Subcutaneous abdominal adipose tissue (tissue), 5 donors: Measurements from ENCODE around the gene CSF1.

Source experiments
- H3K27ac ChIP-seq: one replicate; pipeline ENCODE4 v1.7.0; 2013; ENCODE audit warnings: low read depth, mild to moderate bottlenecking, inconsistent platforms, low read length, moderate library complexity
- H3K27me3 ChIP-seq, 5 donors: one replicate each; pipeline ENCODE4 v1.7.0; 2013; ENCODE audit warnings: low read length in 5 of 5, inconsistent platforms in 1 of 5; ENCODE audit not compliant: control insufficient read depth in 5 of 5, insufficient read depth in 4 of 5
- H3K36me3 ChIP-seq, 5 donors: one replicate each; pipeline ENCODE4 v1.7.0; 2013; ENCODE audit warnings: low read length in 5 of 5; ENCODE audit not compliant: control insufficient read depth in 5 of 5, insufficient read depth in 5 of 5
- H3K4me1 ChIP-seq, 5 donors: one replicate each; pipeline ENCODE4 v1.7.0; 2013; ENCODE audit warnings: low read length in 5 of 5, mild to moderate bottlenecking in 3 of 5, moderate library complexity in 1 of 5; ENCODE audit not compliant: control insufficient read depth in 5 of 5, insufficient read depth in 5 of 5
- H3K4me3 ChIP-seq, 5 donors: one replicate each; pipeline ENCODE4 v1.7.0; 2013; ENCODE audit warnings: low read length in 5 of 5, low read depth in 1 of 5
- H3K9ac ChIP-seq, 5 donors: one replicate each; pipeline ENCODE4 v1.7.0; 2013; ENCODE audit warnings: low read length in 5 of 5, mild to moderate bottlenecking in 4 of 5, moderate library complexity in 3 of 5
- H3K9me3 ChIP-seq, 5 donors: one replicate each; pipeline ENCODE4 v1.7.0; 2013; ENCODE audit warnings: low read length in 5 of 5; ENCODE audit not compliant: control insufficient read depth in 5 of 5
- donor health status: healthy.
- donor health status: healthy.
- donor health status: healthy.
- donor health status: healthy.
- donor health status: healthy.

Gene CSF1

DNA sequence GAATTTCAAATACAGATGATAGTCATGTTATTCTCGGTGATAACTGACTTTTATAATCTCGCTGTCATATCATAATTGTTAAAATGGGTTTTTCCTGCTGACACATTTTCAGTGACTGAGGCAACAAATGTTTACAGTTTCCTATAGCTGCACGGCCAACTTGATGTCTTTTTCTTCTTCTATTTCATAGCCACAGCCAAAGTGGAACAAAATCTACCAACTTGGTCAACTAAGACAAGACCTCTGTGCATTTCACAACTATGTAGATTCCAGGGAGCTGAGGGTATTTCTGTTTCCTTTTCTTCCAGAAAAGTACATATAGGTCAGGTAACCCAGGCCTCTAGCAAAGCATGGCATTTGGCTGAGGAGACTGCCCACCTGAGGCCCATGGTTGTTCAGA lies 63.5 kb downstream of the CSF1 start:
- Histone ChIP-seq H3K27me3 (no peaks in the 10 kb centered on the region), H3K9me3 (no peaks in the 10 kb centered on the region), H3K27ac (no peak overlapping the region), H3K9ac (no peak overlapping the region), H3K36me3 (no peaks in the 10 kb centered on the region), H3K4me1 (peaks cover 7 to 38% (median 34%) of the 10 kb centered on the region in 5 donors), H3K4me3 (no peak overlapping the region)

DNA sequence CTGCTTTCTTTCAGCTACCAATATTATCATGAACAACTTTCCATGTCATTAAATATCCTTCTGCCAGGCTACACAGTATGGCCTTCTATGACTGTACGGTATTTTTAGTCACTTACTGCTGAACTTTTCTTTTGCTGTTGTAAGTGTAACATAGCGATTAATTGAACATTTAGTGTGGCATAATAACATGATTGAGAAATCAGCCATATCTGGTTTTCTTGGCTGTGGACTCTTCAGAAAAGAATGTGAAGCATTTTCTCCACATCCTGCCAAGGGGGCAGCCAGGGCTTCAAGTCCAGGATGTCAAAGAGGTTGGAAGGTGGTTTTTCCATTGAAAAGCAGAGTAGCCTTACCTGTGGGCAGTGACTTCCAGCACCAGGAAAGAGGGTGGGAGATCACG lies 65.1 kb downstream of the CSF1 start:
- peaks cover 12 to 52% (median 48%) of the 10 kb centered on the region in 5 donors for H3K4me1 ChIP-seq

DNA sequence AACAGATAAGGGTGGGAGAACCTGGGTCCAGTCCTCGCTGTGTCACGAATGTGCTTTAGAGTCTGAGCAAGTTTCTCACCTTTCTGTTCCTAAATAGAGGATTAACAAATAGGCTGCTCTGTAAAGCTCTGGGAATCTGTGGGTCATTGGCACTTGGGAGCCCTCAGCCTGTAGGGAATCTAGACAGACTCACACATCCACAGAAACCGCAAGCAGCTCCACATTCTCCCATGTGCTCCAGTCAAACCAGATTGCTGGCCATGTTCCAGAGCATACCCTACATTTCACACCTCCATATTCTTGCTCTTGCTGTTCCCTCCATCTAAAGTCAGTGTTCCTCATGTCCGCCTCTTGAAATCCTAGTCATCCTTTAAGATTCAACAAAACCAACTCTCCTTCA lies 66.1 kb downstream of the CSF1 start:
- H3K9ac ChIP-seq = no peak overlapping the region
- no peaks in the 10 kb centered on the region for H3K9me3 ChIP-seq
- no peaks in the 10 kb centered on the region for H3K27me3 ChIP-seq
- no peak overlapping the region for H3K27ac ChIP-seq
- peak overlapping the region in 1 of 5 donors; percentile 0 for H3K4me3 ChIP-seq
- H3K4me1 ChIP-seq = peaks cover 12 to 61% (median 52%) of the 10 kb centered on the region in 5 donors
- H3K36me3 ChIP-seq = no peaks in the 10 kb centered on the region

More for the DNA sequence above, 65.1 kb downstream of the CSF1 start:
- Histone ChIP-seq H3K27me3 (no peaks in the 10 kb centered on the region), H3K27ac (no peak overlapping the region), H3K36me3 (no peaks in the 10 kb centered on the region), H3K9me3 (no peaks in the 10 kb centered on the region), H3K4me3 (no peak overlapping the region), H3K9ac (no peak overlapping the region)

DNA sequence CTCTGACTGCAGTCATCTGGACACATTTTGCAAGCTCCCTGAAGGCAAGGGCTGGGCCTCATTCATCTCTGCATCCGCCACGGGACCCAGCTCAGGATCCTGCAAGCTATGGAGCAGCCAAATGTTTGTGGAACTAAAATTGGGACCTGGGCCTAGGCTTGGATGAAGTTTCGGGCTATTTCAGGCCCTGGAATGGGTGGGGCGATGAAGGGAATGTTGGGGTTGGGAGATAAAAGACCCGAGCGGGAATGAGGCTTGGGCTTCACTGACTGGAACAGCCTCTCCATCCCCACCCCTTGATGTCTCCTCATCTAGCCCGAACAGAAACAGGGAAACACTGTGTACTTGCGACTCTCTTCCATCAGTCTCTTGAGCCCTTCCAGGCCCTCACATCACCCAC lies 66.6 kb downstream of the CSF1 start:
- Histone ChIP-seq H3K4me1 (peaks cover 12 to 65% (median 53%) of the 10 kb centered on the region in 5 donors), H3K4me3 (peak overlapping the region in 4 of 5 donors; percentile 0 to 32 (median 10)), H3K9ac (no peak overlapping the region), H3K27me3 (no peaks in the 10 kb centered on the region), H3K36me3 (no peaks in the 10 kb centered on the region), H3K9me3 (no peaks in the 10 kb centered on the region), H3K27ac (no peak overlapping the region)

DNA sequence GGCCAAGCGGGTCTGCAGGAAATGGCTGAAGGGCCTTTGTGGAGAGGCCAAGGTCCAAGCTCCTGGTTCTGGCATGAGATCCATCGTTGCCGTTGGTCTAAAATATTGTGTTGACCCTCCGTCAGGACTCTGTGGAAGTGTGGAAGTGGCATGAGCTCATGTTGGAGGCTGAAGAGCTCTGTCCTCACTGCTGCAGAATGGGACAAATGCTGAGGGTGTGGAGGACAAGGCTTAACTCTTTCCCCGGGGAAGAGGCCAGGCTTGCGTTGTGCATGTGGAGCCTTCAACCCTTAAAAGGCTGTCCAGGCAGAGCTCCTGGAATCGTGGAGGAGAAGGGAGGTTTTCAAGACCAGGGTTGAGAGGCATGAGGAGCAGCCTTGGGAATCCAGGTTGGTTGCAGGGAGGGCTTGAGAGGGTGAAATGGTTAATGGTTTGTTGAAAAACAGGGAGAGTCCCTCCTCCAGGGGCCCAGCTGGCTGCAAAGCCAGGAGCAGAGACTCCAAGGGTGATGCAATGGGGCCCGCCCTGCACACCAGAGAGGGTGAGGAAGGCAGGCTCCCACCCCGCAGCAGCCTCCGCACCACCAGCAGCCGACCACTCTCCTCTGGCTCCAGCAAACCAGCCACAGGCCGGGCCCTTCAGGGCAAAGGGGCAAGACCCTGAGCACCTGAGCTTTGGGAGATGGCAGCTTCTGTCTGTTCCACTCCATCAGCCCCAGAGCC lies 67.2 kb downstream of the CSF1 start:
- Histone ChIP-seq H3K27me3 (no peaks in the 10 kb centered on the region), H3K36me3 (no peaks in the 10 kb centered on the region), H3K4me3 (peak overlapping the region in 3 of 5 donors; percentile 9 to 32 (median 14)), H3K9ac (peak overlapping the region in 1 of 5 donors; percentile 2), H3K4me1 (peaks cover 16 to 70% (median 58%) of the 10 kb centered on the region in 5 donors), H3K27ac (peak overlapping the region; percentile 56), H3K9me3 (no peaks in the 10 kb centered on the region)

DNA sequence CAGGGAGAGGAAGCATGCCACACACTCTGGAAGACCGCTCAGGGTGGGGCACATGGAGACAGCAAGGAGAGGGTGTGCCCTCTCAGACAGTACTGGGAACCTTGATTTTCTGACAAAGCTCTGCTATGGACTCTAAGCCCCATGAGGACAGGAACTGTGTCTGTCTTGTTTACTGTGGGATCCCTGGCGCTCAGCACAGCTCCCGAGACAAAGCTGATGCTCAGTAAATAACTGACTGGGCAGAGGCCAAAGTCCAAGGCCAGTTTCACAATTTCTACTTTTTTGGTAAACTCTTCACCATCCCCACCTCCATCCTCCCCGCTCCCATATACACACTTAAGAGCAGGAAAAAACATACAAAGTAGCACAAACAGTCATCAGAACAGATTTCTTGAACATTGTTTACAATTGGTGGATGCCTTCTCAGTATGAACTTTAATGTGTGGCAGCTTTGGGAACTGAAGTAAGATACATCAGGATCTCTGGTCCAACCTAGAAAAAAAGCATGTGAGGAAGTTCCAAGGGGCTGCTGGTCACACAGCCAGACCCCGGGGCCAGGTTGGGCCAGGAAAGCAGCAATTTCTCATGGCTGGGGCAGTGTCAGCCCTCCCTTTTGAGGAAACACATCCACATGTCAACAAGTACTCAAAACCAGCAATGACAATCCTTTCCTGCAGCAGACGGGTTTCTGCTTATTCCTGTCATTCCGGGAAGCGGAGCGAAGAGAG lies 68.3 kb downstream of the CSF1 start:
- peak overlapping the region; percentile 56 for H3K27ac ChIP-seq

DNA sequence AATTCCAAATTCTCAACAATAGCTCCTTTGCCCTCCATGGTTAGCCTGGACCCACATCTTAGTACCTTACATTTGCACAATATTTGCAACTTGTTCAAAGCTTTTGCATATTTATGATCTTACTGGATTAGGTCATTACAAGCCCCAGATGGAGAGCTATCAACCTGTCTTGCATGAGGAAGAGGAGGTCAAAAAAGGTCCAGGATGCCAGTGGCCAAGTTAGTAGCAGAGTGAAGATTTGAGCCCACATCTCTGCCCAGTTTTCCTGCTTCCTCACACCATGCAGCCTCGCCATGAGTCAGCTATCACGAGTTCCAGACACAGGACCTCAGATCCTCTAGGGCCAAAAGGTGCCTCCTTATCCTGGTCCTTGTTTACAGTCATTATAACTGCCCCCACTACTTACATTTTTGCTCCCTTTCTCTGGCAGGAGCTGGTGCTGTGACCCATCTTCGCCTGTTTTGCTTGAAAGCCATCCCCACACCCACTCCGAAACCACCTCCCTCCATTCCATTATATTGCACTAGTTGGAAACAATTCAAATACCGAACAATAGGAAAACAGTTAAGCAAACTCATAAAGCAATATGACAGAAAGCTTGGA lies 68.9 kb downstream of the CSF1 start:
- no peaks in the 10 kb centered on the region for H3K9me3 ChIP-seq
- no peaks in the 10 kb centered on the region for H3K36me3 ChIP-seq
- H3K27ac ChIP-seq = peak overlapping the region; percentile 56
- peaks cover 27 to 87% (median 74%) of the 10 kb centered on the region in 5 donors for H3K4me1 ChIP-seq
- H3K27me3 ChIP-seq = no peaks in the 10 kb centered on the region
- H3K9ac ChIP-seq = no peak overlapping the region
- peak overlapping the region in 3 of 5 donors; percentile 3 to 31 (median 12) for H3K4me3 ChIP-seq

More for the DNA sequence above, 68.3 kb downstream of the CSF1 start:
- no peaks in the 10 kb centered on the region for H3K36me3 ChIP-seq
- H3K9me3 ChIP-seq = no peaks in the 10 kb centered on the region
- H3K4me3 ChIP-seq = peak overlapping the region in 1 of 5 donors; percentile 6
- peak overlapping the region in 2 of 5 donors; percentile 2 to 5 for H3K9ac ChIP-seq
- H3K4me1 ChIP-seq = peaks cover 22 to 82% (median 69%) of the 10 kb centered on the region in 5 donors
- no peaks in the 10 kb centered on the region for H3K27me3 ChIP-seq
